IMR-90 (cell line): ENCODE data around the gene DHDDS. TPM values are rescaled to one million over a fixed set of nuclear protein-coding genes. Genes with fewer than 3 reads are reported as not detected.

ENCODE experiments used
- ATAC-seq: fragments of 200-7000 bp; cut with Tn5 transposase; 2 replicates; pipeline ENCODE4 v1.9.1; 2020; ENCODE audit warnings: low read depth, mild to moderate bottlenecking, moderate library complexity
- BruUV-seq: library from RNA; stranded (reverse); fragments of 400-500 nt; replicated peaks from 2 replicates; lab custom pipeline; 2021; lab: Mats Ljungman, UMichigan
- CTCF ChIA-PET: fragments of 300-600 bp; formaldehyde crosslinking; extraction: SDS; loops from one replicate; lab custom pipeline; 2021; ENCODE audit warnings: antibody characterized with exemption; lab: Yijun Ruan, JAX
- POLR2A ChIA-PET: fragments of 300-600 bp; sonication (Branson Sonifier 250); formaldehyde crosslinking; loops from one replicate; lab custom pipeline; 2022; ENCODE audit warnings: antibody characterized with exemption; ENCODE audit not compliant: unreplicated experiment; lab: Charles Lee
- DNase-seq: peaks from one replicate; pipeline ENCODE4 v3.0.0; 2013
- H2AFZ ChIP-seq: replicated peaks from 2 replicates; pipeline ENCODE3; 2013; ENCODE audit warnings: low read length, mild to moderate bottlenecking; ENCODE audit not compliant: poor library complexity
- H2AK5ac ChIP-seq: 2 replicates; pipeline ENCODE4 v1.6.1; 2013; ENCODE audit warnings: low read depth, low read length, inconsistent platforms
- H2AK9ac ChIP-seq: replicated peaks from 2 replicates; pipeline ENCODE3; 2013; ENCODE audit warnings: mild to moderate bottlenecking, low read depth, low read length, moderate library complexity; ENCODE audit not compliant: poor library complexity
- H2BK120ac ChIP-seq: 2 replicates; pipeline ENCODE4 v1.6.1; 2013; ENCODE audit warnings: low read depth, low read length, inconsistent platforms
- H2BK15ac ChIP-seq: 3 replicates; pipeline ENCODE4 v1.6.1; 2013; ENCODE audit warnings: low read depth, low read length, inconsistent platforms
- H2BK20ac ChIP-seq: 2 replicates; pipeline ENCODE4 v1.6.1; 2013; ENCODE audit warnings: low read depth, mild to moderate bottlenecking, inconsistent platforms, low read length, moderate library complexity
- H2BK5ac ChIP-seq: 2 replicates; pipeline ENCODE4 v1.6.1; 2013; ENCODE audit warnings: mild to moderate bottlenecking, low read depth, low read length, inconsistent platforms; ENCODE audit not compliant: poor library complexity, severe bottlenecking
- H3K14ac ChIP-seq: replicated peaks from 2 replicates; pipeline ENCODE4 v1.6.1; 2013; ENCODE audit warnings: low read depth, low read length, inconsistent platforms
- H3K18ac ChIP-seq: 2 replicates; pipeline ENCODE4 v1.6.1; 2013; ENCODE audit warnings: low read depth, low read length, control low read depth
- H3K23ac ChIP-seq: 2 replicates; pipeline ENCODE4 v1.6.1; 2013; ENCODE audit warnings: low read depth, low read length, inconsistent platforms
- H3K27ac ChIP-seq: 2 replicates; pipeline ENCODE4 v1.5.1; 2013; ENCODE audit warnings: mild to moderate bottlenecking, control low read depth, low read length; ENCODE audit not compliant: insufficient read depth
- H3K27me3 ChIP-seq: 2 replicates; pipeline ENCODE4 v1.6.1; 2013; ENCODE audit warnings: low read length; ENCODE audit not compliant: control insufficient read depth, insufficient read depth
- H3K36me3 ChIP-seq: 2 replicates; pipeline ENCODE4 v1.6.1; 2013; ENCODE audit warnings: low read length, mixed read lengths; ENCODE audit not compliant: control insufficient read depth, insufficient read depth
- H3K4ac ChIP-seq: 2 replicates; pipeline ENCODE4 v1.6.1; 2013; ENCODE audit warnings: low read depth, low read length, inconsistent platforms
- H3K4me1 ChIP-seq: 2 replicates; pipeline ENCODE4 v1.6.1; 2013; ENCODE audit warnings: low read length, mixed read lengths; ENCODE audit not compliant: control insufficient read depth, insufficient read depth
- H3K4me2 ChIP-seq: 2 replicates; pipeline ENCODE4 v1.6.1; 2013; ENCODE audit warnings: low read depth, mild to moderate bottlenecking, control low read depth, low read length, moderate library complexity
- H3K4me3 ChIP-seq: 2 replicates; pipeline ENCODE4 v1.5.1; 2013; ENCODE audit warnings: low read depth, mild to moderate bottlenecking, control low read depth, low read length, moderate library complexity; ENCODE audit not compliant: insufficient read depth
- H3K56ac ChIP-seq: 2 replicates; pipeline ENCODE4 v1.6.1; 2013; ENCODE audit warnings: low read length, inconsistent platforms; ENCODE audit not compliant: insufficient read depth; ENCODE audit errors: extremely low read depth
- H3K79me1 ChIP-seq, 2 experiments: 2 replicates each; pipeline ENCODE4 v1.6.1; 2013; ENCODE audit warnings: low read length in 2 of 2, inconsistent platforms in 1 of 2, low read depth in 1 of 2
- H3K9ac ChIP-seq: 2 replicates; pipeline ENCODE4 v1.6.1; 2013; ENCODE audit warnings: low read depth, low read length, control low read depth
- H3K9me1 ChIP-seq: 2 replicates; pipeline ENCODE4 v1.6.1; 2013; ENCODE audit warnings: low read length, inconsistent platforms; ENCODE audit not compliant: insufficient read depth
- H3K9me3 ChIP-seq: 2 replicates; pipeline ENCODE4 v1.6.1; 2013; ENCODE audit warnings: low read length; ENCODE audit not compliant: control insufficient read depth, insufficient read depth
- H4K20me1 ChIP-seq: 2 replicates; pipeline ENCODE4 v1.6.1; 2013; ENCODE audit warnings: low read length, inconsistent platforms; ENCODE audit not compliant: insufficient read depth
- H4K5ac ChIP-seq: 2 replicates; pipeline ENCODE4 v1.6.1; 2013; ENCODE audit warnings: mild to moderate bottlenecking, low read depth, low read length, control low read depth
- H4K8ac ChIP-seq, 2 experiments: 2 replicates each; pipeline ENCODE4 v1.6.1; 2013; ENCODE audit warnings: low read depth in 2 of 2, low read length in 2 of 2, control low read depth in 1 of 2, inconsistent platforms in 1 of 2
- H4K91ac ChIP-seq: 2 replicates; pipeline ENCODE4 v1.6.1; 2013; ENCODE audit warnings: low read depth, low read length, inconsistent platforms; ENCODE audit not compliant: insufficient read depth
- CEBPB ChIP-seq: IDR thresholded peaks from 2 replicates; pipeline ENCODE4 v1.6.1; 2012; ENCODE audit warnings: low read depth, low read length, improper control_type of control experiment
- CHD1 ChIP-seq: IDR thresholded peaks from 2 replicates; pipeline ENCODE4 v1.6.1; 2012; ENCODE audit warnings: low read depth, low read length, improper control_type of control experiment
- FOS ChIP-seq: fragments of 150-350 bp; IDR thresholded peaks from 2 replicates; pipeline ENCODE4 v1.6.1; 2016; ENCODE audit warnings: low read depth, low read length
- MAZ ChIP-seq: IDR thresholded peaks from 2 replicates; pipeline ENCODE4 v1.6.1; 2012; ENCODE audit warnings: low read depth, mild to moderate bottlenecking, low read length, improper control_type of control experiment, moderate library complexity, borderline replicate concordance
- NFE2L2 ChIP-seq: fragments of 150-350 bp; IDR thresholded peaks from 2 replicates; pipeline ENCODE4 v1.6.1; 2016; ENCODE audit warnings: low read depth, mild to moderate bottlenecking, low read length
- POLR2A ChIP-seq: IDR thresholded peaks from 2 replicates; pipeline ENCODE4 v1.6.1; 2012; ENCODE audit warnings: mild to moderate bottlenecking, low read depth, low read length
- RAD21 ChIP-seq: IDR thresholded peaks from 2 replicates; pipeline ENCODE4 v1.6.1; 2012; ENCODE audit warnings: low read length, improper control_type of control experiment
- RCOR1 ChIP-seq: IDR thresholded peaks from 2 replicates; pipeline ENCODE4 v1.6.1; 2012; ENCODE audit warnings: mild to moderate bottlenecking, low read length, improper control_type of control experiment; ENCODE audit not compliant: insufficient replicate concordance
- RFX5 ChIP-seq: IDR thresholded peaks from 2 replicates; pipeline ENCODE4 v1.8.0; 2012; ENCODE audit warnings: low read depth, mild to moderate bottlenecking, low read length, moderate library complexity
- SMC3 ChIP-seq: fragments of 150-350 bp; IDR thresholded peaks from 2 replicates; pipeline ENCODE4 v1.6.1; 2016; ENCODE audit warnings: low read depth, mild to moderate bottlenecking, antibody characterized with exemption, low read length, moderate library complexity
- WGBS, 2 experiments: methylation state at CpG; one replicate each; pipeline versions ENCODE4 v1.1.5 to v1.1.7; 2013; ENCODE audit warnings: missing lambda C conversion rate in 2 of 2; ENCODE audit not compliant: insufficient read length in 1 of 2; ENCODE audit errors: extremely low coverage in 2 of 2; 5-methylcytosine and 5-hydroxymethylcytosine counted together
- dilution Hi-C: fragments of 300-500 bp; cut with HindIII; formaldehyde crosslinking; loops from one replicate; pipeline ENCODE4 v1.14.3; 2018; ENCODE audit warnings: low sequenced_read_pairs; ENCODE audit not compliant: unreplicated experiment
- in situ Hi-C: fragments of 300-500 bp; cut with MboI; formaldehyde crosslinking; loops from 3 replicates; pipeline ENCODE4 v1.14.3; 2019; ENCODE audit warnings: low sequenced_read_pairs, inconsistent platforms, mixed read lengths
- intact Hi-C: fragments of 100-400 bp; cut with micrococcal nuclease; formaldehyde crosslinking; loops from 2 replicates; pipeline ENCODE4 v1.10.0; 2022
- polyA plus RNA-seq, 3 experiments: library from polyadenylated mRNA; depleted of rRNA; stranded (reverse); fragments of >200 nt; gene quantifications; 2 replicates each; pipeline ENCODE4 v1.2.3, GENCODE V29; 2012; ENCODE audit warnings: low replicate concordance in 1 of 3
- total RNA-seq: library from RNA; depleted of rRNA; stranded (reverse); fragments of >200 nt; gene quantifications from 2 replicates; pipeline ENCODE4 v1.2.3, GENCODE V29; 2012
- TF ChIP-seq, protein P1 (sequence below): fragments of 150-350 bp; IDR thresholded peaks from 2 replicates; pipeline ENCODE4 v1.6.1; 2016; ENCODE audit warnings: low read depth, mild to moderate bottlenecking, low read length, moderate library complexity, borderline replicate concordance
- TF ChIP-seq, protein P2 (sequence below): fragments of 150-350 bp; IDR thresholded peaks from 2 replicates; pipeline ENCODE4 v1.6.1; 2017; ENCODE audit warnings: mild to moderate bottlenecking, antibody characterized with exemption, low read length, low read depth
- TF ChIP-seq, protein P3 (sequence below): conservative IDR thresholded peaks from 2 replicates; pipeline ENCODE4 v1.5.1; 2012; ENCODE audit warnings: mild to moderate bottlenecking, low read depth, low read length, improper control_type of control experiment

DHDDS gene
- total and polyA plus RNA-seq, 2 of the 4 experiments (the other 2 are of a cell fraction) = 49.3 to 67.7 TPM

DNA sequence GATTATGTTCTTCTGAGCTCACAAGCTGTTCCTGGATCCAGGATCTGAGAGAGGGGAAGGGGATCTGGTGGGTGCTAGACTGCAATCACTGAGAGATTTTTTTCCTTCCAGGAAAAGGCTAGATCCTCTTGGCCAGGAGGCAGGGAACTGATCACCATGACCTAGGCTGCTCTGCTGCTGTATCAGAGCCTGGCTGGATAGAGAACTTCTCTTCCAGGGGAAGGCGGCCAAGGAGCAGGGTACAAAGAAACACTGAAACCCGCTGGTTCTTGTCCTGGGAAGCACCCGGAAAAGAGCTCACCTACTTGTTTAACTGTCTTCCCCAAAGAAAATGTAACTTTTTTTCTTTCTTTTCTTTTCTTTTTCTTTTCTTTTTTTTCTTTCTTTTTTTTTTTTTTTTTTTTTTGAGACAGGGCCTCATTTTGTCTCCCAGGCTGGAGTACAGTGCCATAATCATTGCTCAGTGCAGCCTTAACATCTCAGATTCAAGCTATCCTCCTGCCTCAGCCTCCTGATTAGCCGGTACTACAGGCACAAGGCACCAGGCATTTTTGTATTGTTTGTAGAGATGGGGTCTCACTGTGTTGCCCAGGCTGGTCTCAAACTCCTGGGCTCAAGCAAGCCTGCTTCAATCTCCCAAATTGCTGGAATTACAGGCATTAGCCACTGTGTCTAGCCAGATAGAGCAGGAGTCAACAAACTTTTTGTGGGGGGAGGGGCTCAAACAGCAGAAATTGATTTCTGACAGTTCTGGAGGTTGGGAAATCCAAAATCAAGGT is 85.1 kb downstream of the DHDDS start:
- H3K9me1 ChIP-seq = no peaks in the 10 kb centered on the region
- no peak overlapping the region for H3K4ac ChIP-seq
- no peaks in the 10 kb centered on the region for H4K20me1 ChIP-seq
- intact Hi-C loops = no loop called here
- POLR2A ChIA-PET = interaction anchor here (0.6 kb wide), 1 partner anchor 69 kb away, joined by 3 read pairs; no protein-coding TSS in a partner anchor
- no peak overlapping the region for H4K91ac ChIP-seq
- dilution Hi-C loops = no loop called here
- H3K56ac ChIP-seq = no peak overlapping the region
- H2AK9ac ChIP-seq = no peak overlapping the region
- no CpG with 5 or more reads among the region's 4 CpGs for WGBS, 2 experiments
- H3K14ac ChIP-seq = no peak overlapping the region
- no peak overlapping the region for H3K18ac ChIP-seq
- H4K8ac ChIP-seq = no peak overlapping the region
- no peak for DNase-seq
- H4K5ac ChIP-seq = no peak overlapping the region
- no TSS peak for BruUV-seq
- H3K27me3 ChIP-seq = peaks cover 30% of the 10 kb centered on the region
- no peak overlapping the region for H2BK15ac ChIP-seq
- ATAC-seq = no peak
- in situ Hi-C loops = no loop called here
- no peak overlapping the region for H2BK120ac ChIP-seq
- no peak overlapping the region for H3K27ac ChIP-seq
- no peaks in the 10 kb centered on the region for H3K4me1 ChIP-seq
- no peak overlapping the region for H3K23ac ChIP-seq
- no peaks in the 10 kb centered on the region for H3K79me1 ChIP-seq
- no peak overlapping the region for H3K9ac ChIP-seq
- CTCF ChIA-PET = interaction anchor here (0.6 to 2.8 kb wide), 3 partner anchors 8 to 423 kb away, joined by 3 to 10 read pairs (median 3); no protein-coding TSS in a partner anchor
- H3K36me3 ChIP-seq = no peaks in the 10 kb centered on the region
- H3K4me2 ChIP-seq = no peak overlapping the region
- H2AFZ ChIP-seq = no peak overlapping the region
- H2BK20ac ChIP-seq = no peak overlapping the region
- no peak overlapping the region for H3K4me3 ChIP-seq
- no peak overlapping the region for H2AK5ac ChIP-seq
- no peak for TF ChIP-seq MAZ
- TF ChIP-seq, protein P1, sequence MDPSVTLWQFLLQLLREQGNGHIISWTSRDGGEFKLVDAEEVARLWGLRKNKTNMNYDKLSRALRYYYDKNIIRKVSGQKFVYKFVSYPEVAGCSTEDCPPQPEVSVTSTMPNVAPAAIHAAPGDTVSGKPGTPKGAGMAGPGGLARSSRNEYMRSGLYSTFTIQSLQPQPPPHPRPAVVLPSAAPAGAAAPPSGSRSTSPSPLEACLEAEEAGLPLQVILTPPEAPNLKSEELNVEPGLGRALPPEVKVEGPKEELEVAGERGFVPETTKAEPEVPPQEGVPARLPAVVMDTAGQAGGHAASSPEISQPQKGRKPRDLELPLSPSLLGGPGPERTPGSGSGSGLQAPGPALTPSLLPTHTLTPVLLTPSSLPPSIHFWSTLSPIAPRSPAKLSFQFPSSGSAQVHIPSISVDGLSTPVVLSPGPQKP = no peak
- TF ChIP-seq NFE2L2 = no peak
- TF ChIP-seq POLR2A = no peak
- no peak for TF ChIP-seq RAD21
- TF ChIP-seq SMC3 = no peak
- TF ChIP-seq, protein P2, sequence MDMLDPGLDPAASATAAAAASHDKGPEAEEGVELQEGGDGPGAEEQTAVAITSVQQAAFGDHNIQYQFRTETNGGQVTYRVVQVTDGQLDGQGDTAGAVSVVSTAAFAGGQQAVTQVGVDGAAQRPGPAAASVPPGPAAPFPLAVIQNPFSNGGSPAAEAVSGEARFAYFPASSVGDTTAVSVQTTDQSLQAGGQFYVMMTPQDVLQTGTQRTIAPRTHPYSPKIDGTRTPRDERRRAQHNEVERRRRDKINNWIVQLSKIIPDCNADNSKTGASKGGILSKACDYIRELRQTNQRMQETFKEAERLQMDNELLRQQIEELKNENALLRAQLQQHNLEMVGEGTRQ = no peak
- no peak for TF ChIP-seq CHD1
- TF ChIP-seq RFX5 = no peak
- no peak for TF ChIP-seq FOS
- TF ChIP-seq, protein P3, sequence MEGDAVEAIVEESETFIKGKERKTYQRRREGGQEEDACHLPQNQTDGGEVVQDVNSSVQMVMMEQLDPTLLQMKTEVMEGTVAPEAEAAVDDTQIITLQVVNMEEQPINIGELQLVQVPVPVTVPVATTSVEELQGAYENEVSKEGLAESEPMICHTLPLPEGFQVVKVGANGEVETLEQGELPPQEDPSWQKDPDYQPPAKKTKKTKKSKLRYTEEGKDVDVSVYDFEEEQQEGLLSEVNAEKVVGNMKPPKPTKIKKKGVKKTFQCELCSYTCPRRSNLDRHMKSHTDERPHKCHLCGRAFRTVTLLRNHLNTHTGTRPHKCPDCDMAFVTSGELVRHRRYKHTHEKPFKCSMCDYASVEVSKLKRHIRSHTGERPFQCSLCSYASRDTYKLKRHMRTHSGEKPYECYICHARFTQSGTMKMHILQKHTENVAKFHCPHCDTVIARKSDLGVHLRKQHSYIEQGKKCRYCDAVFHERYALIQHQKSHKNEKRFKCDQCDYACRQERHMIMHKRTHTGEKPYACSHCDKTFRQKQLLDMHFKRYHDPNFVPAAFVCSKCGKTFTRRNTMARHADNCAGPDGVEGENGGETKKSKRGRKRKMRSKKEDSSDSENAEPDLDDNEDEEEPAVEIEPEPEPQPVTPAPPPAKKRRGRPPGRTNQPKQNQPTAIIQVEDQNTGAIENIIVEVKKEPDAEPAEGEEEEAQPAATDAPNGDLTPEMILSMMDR = no peak
- no peak for TF ChIP-seq CEBPB
- TF ChIP-seq RCOR1 = no peak
- no peaks in the 10 kb centered on the region; the same call in 1 of the 2 replicates for H3K9me3 ChIP-seq
- no peak overlapping the region for H2BK5ac ChIP-seq
